Astrocyte (in vitro differentiated cells and primary cell): ENCODE results near the gene CNTNAP2. TPM values are rescaled to one million over a fixed set of nuclear protein-coding genes. Genes with fewer than 3 reads are reported as not detected.

ENCODE experiments used
- DNase-seq: peaks from one replicate; pipeline ENCODE4 v3.0.0-alpha.2; 2010; ENCODE audit warnings: low read depth
- FAIRE-seq: peaks from 2 replicates; lab custom pipeline; 2011; peaks lifted over from hg19 to GRCh38; lab: Jason Lieb, UNC
- H2AFZ ChIP-seq: 2 replicates; pipeline ENCODE4 v1.6.0; 2012; ENCODE audit warnings: low read depth, low read length, inconsistent platforms
- H3K27ac ChIP-seq: 2 replicates; pipeline ENCODE4 v1.5.1; 2011; ENCODE audit warnings: low read depth, low read length, inconsistent platforms
- H3K27me3 ChIP-seq: 2 replicates; pipeline ENCODE4 v1.6.0; 2011; ENCODE audit warnings: low read length, inconsistent platforms; ENCODE audit not compliant: insufficient read depth
- H3K36me3 ChIP-seq: 2 replicates; pipeline ENCODE4 v1.5.1; 2011; ENCODE audit warnings: low read length, inconsistent platforms; ENCODE audit not compliant: insufficient read depth
- H3K4me1 ChIP-seq: 2 replicates; pipeline ENCODE4 v1.5.1; 2011; ENCODE audit warnings: low read length, inconsistent platforms; ENCODE audit not compliant: insufficient read depth
- H3K4me2 ChIP-seq: 2 replicates; pipeline ENCODE4 v1.6.0; 2012; ENCODE audit warnings: low read length, inconsistent platforms
- H3K4me3 ChIP-seq: 2 replicates; pipeline ENCODE4 v1.5.1; 2011; ENCODE audit warnings: low read depth, mild to moderate bottlenecking, low read length, inconsistent platforms; ENCODE audit not compliant: insufficient read depth
- H3K79me2 ChIP-seq: 2 replicates; pipeline ENCODE4 v1.6.0; 2012; ENCODE audit warnings: mild to moderate bottlenecking, low read length, inconsistent platforms; ENCODE audit not compliant: insufficient read depth
- H3K9ac ChIP-seq: 2 replicates; pipeline ENCODE4 v1.6.0; 2012; ENCODE audit warnings: mild to moderate bottlenecking, low read length, inconsistent platforms
- H3K9me3 ChIP-seq: 2 replicates; pipeline ENCODE4 v1.5.1; 2012; ENCODE audit warnings: low read depth, mild to moderate bottlenecking, low read length, inconsistent platforms; ENCODE audit not compliant: insufficient read depth
- H4K20me1 ChIP-seq: 2 replicates; pipeline ENCODE4 v1.6.0; 2012; ENCODE audit warnings: low read length, inconsistent platforms; ENCODE audit not compliant: insufficient read depth
- H3K27ac Mint-ChIP-seq: one replicate; pipeline ENCODE4 v1.8.0; 2021; ENCODE audit warnings: mild to moderate bottlenecking, mixed read lengths; ENCODE audit not compliant: unreplicated experiment
- H3K27me3 Mint-ChIP-seq: one replicate; pipeline ENCODE4 v1.8.0; 2021; ENCODE audit warnings: low read depth, mixed read lengths; ENCODE audit not compliant: unreplicated experiment
- H3K36me3 Mint-ChIP-seq: one replicate; pipeline ENCODE4 v1.8.0; 2021; ENCODE audit warnings: low read depth, mixed read lengths; ENCODE audit not compliant: unreplicated experiment
- H3K4me1 Mint-ChIP-seq: one replicate; pipeline ENCODE4 v1.8.0; 2021; ENCODE audit warnings: low read depth, mixed read lengths; ENCODE audit not compliant: unreplicated experiment
- H3K4me3 Mint-ChIP-seq: one replicate; pipeline ENCODE4 v1.8.0; 2021; ENCODE audit warnings: mild to moderate bottlenecking, moderate library complexity, mixed read lengths; ENCODE audit not compliant: unreplicated experiment
- H3K9me3 Mint-ChIP-seq: one replicate; pipeline ENCODE4 v1.8.0; 2021; ENCODE audit warnings: mild to moderate bottlenecking, mixed read lengths; ENCODE audit not compliant: unreplicated experiment
- EZH2 ChIP-seq: IDR thresholded peaks from 2 replicates; pipeline ENCODE4 v1.6.1; 2012; ENCODE audit warnings: mild to moderate bottlenecking, low read length, inconsistent platforms; ENCODE audit not compliant: insufficient read depth
- total RNA-seq: library from RNA; stranded (reverse); gene quantifications from 2 replicates; pipeline ENCODE4 v1.2.1, GENCODE V29; 2021
- TF ChIP-seq, protein P1 (sequence below): IDR thresholded peaks from 2 replicates; pipeline ENCODE4 v1.5.1; 2011; ENCODE audit warnings: low read depth, mild to moderate bottlenecking, inconsistent platforms, low read length, moderate library complexity; ENCODE audit not compliant: insufficient read depth

CNTNAP2 gene
- total RNA-seq, 1 donor from 2014 or later = 20.0 TPM

- H3K27me3 ChIP-seq = no peaks in the 10 kb centered on the region
- no peaks in the 10 kb centered on the region for H3K36me3 Mint-ChIP-seq
- H4K20me1 ChIP-seq = no peaks in the 10 kb centered on the region
- H3K27me3 Mint-ChIP-seq = no peaks in the 10 kb centered on the region
- no peak overlapping the region for H3K4me3 Mint-ChIP-seq
- no peak overlapping the region for H3K4me3 ChIP-seq
- H3K4me1 ChIP-seq = no peaks in the 10 kb centered on the region
- FAIRE-seq (no peak), DNase-seq (no peak)
- no peak overlapping the region for H2AFZ ChIP-seq
- H3K36me3 ChIP-seq = no peaks in the 10 kb centered on the region
- H3K4me1 Mint-ChIP-seq = peaks cover 2% of the 10 kb centered on the region
- H3K4me2 ChIP-seq = no peak overlapping the region
- no peaks in the 10 kb centered on the region for H3K79me2 ChIP-seq
- TF ChIP-seq, protein P1, sequence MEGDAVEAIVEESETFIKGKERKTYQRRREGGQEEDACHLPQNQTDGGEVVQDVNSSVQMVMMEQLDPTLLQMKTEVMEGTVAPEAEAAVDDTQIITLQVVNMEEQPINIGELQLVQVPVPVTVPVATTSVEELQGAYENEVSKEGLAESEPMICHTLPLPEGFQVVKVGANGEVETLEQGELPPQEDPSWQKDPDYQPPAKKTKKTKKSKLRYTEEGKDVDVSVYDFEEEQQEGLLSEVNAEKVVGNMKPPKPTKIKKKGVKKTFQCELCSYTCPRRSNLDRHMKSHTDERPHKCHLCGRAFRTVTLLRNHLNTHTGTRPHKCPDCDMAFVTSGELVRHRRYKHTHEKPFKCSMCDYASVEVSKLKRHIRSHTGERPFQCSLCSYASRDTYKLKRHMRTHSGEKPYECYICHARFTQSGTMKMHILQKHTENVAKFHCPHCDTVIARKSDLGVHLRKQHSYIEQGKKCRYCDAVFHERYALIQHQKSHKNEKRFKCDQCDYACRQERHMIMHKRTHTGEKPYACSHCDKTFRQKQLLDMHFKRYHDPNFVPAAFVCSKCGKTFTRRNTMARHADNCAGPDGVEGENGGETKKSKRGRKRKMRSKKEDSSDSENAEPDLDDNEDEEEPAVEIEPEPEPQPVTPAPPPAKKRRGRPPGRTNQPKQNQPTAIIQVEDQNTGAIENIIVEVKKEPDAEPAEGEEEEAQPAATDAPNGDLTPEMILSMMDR = no peak
- TF ChIP-seq EZH2 = no peak
- H3K9me3 ChIP-seq = peaks cover 3% of the 10 kb centered on the region
- no peak overlapping the region for H3K9ac ChIP-seq
- no peak overlapping the region for H3K27ac ChIP-seq
- H3K27ac Mint-ChIP-seq = no peak overlapping the region
- no peaks in the 10 kb centered on the region for H3K9me3 Mint-ChIP-seq
Observed at GRCh38 chr7:147909431-147910148, 1793.0 kb downstream of the CNTNAP2 start.

- Histone ChIP-seq H2AFZ (no peak overlapping the region), H4K20me1 (no peaks in the 10 kb centered on the region), H3K79me2 (no peaks in the 10 kb centered on the region), H3K4me1 (no peaks in the 10 kb centered on the region), H3K4me3 (no peak overlapping the region), H3K9ac (no peak overlapping the region), H3K36me3 (no peaks in the 10 kb centered on the region), H3K27ac (no peak overlapping the region), H3K4me2 (no peak overlapping the region), H3K9me3 (peaks cover 3% of the 10 kb centered on the region), H3K27me3 (no peaks in the 10 kb centered on the region)
- no peak for FAIRE-seq
- H3K9me3 Mint-ChIP-seq = no peaks in the 10 kb centered on the region
- H3K27ac Mint-ChIP-seq = no peak overlapping the region
- TF ChIP-seq EZH2 = no peak
- TF ChIP-seq, protein P1 = no peak
- H3K27me3 Mint-ChIP-seq = no peaks in the 10 kb centered on the region
- H3K4me1 Mint-ChIP-seq = peaks cover 2% of the 10 kb centered on the region
- no peaks in the 10 kb centered on the region for H3K36me3 Mint-ChIP-seq
- DNase-seq = no peak
- no peak overlapping the region for H3K4me3 Mint-ChIP-seq
Observed at GRCh38 chr7:147911201-147911601, 1794.6 kb downstream of the CNTNAP2 start.

- H3K36me3 Mint-ChIP-seq = no peaks in the 10 kb centered on the region
- peaks cover 3% of the 10 kb centered on the region for H3K9me3 ChIP-seq
- no peaks in the 10 kb centered on the region for H3K79me2 ChIP-seq
- no peaks in the 10 kb centered on the region for H3K9me3 Mint-ChIP-seq
- H2AFZ ChIP-seq = no peak overlapping the region
- H3K27ac ChIP-seq = no peak overlapping the region
- H3K4me1 ChIP-seq = no peaks in the 10 kb centered on the region
- no peak overlapping the region for H3K27ac Mint-ChIP-seq
- H4K20me1 ChIP-seq = no peaks in the 10 kb centered on the region
- no peaks in the 10 kb centered on the region for H3K27me3 Mint-ChIP-seq
- FAIRE-seq (no peak), DNase-seq (no peak)
- no peak for TF ChIP-seq EZH2
- TF ChIP-seq, protein P1 = no peak
- no peak overlapping the region for H3K4me2 ChIP-seq
- no peaks in the 10 kb centered on the region for H3K27me3 ChIP-seq
- H3K4me3 ChIP-seq = no peak overlapping the region
- H3K4me1 Mint-ChIP-seq = peaks cover 2% of the 10 kb centered on the region
- no peaks in the 10 kb centered on the region for H3K36me3 ChIP-seq
- H3K9ac ChIP-seq = no peak overlapping the region
- no peak overlapping the region for H3K4me3 Mint-ChIP-seq
Observed at GRCh38 chr7:147912291-147912690, 1795.7 kb downstream of the CNTNAP2 start.
